Neural progenitor cell (in vitro differentiated cells): ENCODE results near the gene TMBIM6. TPM values are rescaled to one million over a fixed set of nuclear protein-coding genes. Genes with fewer than 3 reads are reported as not detected.

Experiments used
- DNase-seq: peaks from one replicate; pipeline ENCODE4 v3.0.0-alpha.2; 2016; ENCODE audit warnings: low spot score
- H2AFZ ChIP-seq: fragments of 200-600 bp; sonication (generic); replicated peaks from 2 replicates; pipeline ENCODE4 v1.6.1; 2016; ENCODE audit warnings: antibody characterized with exemption
- H3F3A ChIP-seq: fragments of 200-600 bp; sonication (generic); 2 replicates; pipeline ENCODE4 v1.6.1; 2016; ENCODE audit warnings: antibody characterized with exemption, low read depth
- H3K27ac ChIP-seq: fragments of 200-600 bp; sonication (generic); 2 replicates; pipeline ENCODE4 v1.5.1; 2016; ENCODE audit warnings: mild to moderate bottlenecking
- H3K27me3 ChIP-seq: fragments of 200-600 bp; sonication (generic); 2 replicates; pipeline ENCODE4 v1.6.1; 2016; ENCODE audit warnings: mild to moderate bottlenecking, moderate library complexity
- H3K36me3 ChIP-seq: fragments of 200-600 bp; sonication (generic); 2 replicates; pipeline ENCODE4 v1.5.1; 2016
- H3K4me1 ChIP-seq: fragments of 200-600 bp; sonication (generic); 2 replicates; pipeline ENCODE4 v1.6.1; 2016; ENCODE audit warnings: mixed run types
- H3K4me2 ChIP-seq: fragments of 200-600 bp; sonication (generic); 2 replicates; pipeline ENCODE4 v1.6.1; 2016
- H3K4me3 ChIP-seq: fragments of 200-600 bp; sonication (generic); 2 replicates; pipeline ENCODE4 v1.5.1; 2016
- H3K79me2 ChIP-seq: fragments of 200-600 bp; sonication (generic); 2 replicates; pipeline ENCODE4 v1.6.1; 2016; ENCODE audit warnings: low read depth
- H3K9ac ChIP-seq: fragments of 200-600 bp; sonication (generic); 2 replicates; pipeline ENCODE4 v1.6.1; 2016
- H3K9me3 ChIP-seq: fragments of 200-600 bp; sonication (generic); 2 replicates; pipeline ENCODE4 v1.5.1; 2016; ENCODE audit warnings: low read depth
- H4K20me1 ChIP-seq: fragments of 200-600 bp; sonication (generic); 2 replicates; pipeline ENCODE4 v1.6.1; 2016; ENCODE audit warnings: low read depth
- H3K27ac Mint-ChIP-seq: 3 replicates; pipeline ENCODE4 v1.8.0; 2021; ENCODE audit warnings: mixed read lengths
- H3K27me3 Mint-ChIP-seq: 2 replicates; pipeline ENCODE4 v1.8.0; 2022; ENCODE audit warnings: low read depth, mild to moderate bottlenecking, inconsistent platforms, moderate library complexity, mixed read lengths; ENCODE audit not compliant: insufficient read depth
- H3K36me3 Mint-ChIP-seq: 3 replicates; pipeline ENCODE4 v1.8.0; 2021; ENCODE audit warnings: mixed read lengths
- H3K4me1 Mint-ChIP-seq: 3 replicates; pipeline ENCODE4 v1.8.0; 2021; ENCODE audit warnings: mixed read lengths
- H3K4me3 Mint-ChIP-seq: 3 replicates; pipeline ENCODE4 v1.8.0; 2021; ENCODE audit warnings: mild to moderate bottlenecking, moderate library complexity, mixed read lengths
- H3K9me3 Mint-ChIP-seq: 3 replicates; pipeline ENCODE4 v1.8.0; 2020; ENCODE audit warnings: mixed read lengths
- CTCF ChIP-seq: fragments of 200-600 bp; sonication (generic); IDR thresholded peaks from 2 replicates; pipeline ENCODE4 v1.5.1; 2017; ENCODE audit warnings: antibody characterized with exemption, mild to moderate bottlenecking
- EZH2 ChIP-seq: fragments of 200-600 bp; sonication (generic); IDR thresholded peaks from 2 replicates; pipeline ENCODE4 v1.6.1; 2017; ENCODE audit warnings: antibody characterized with exemption, mild to moderate bottlenecking, moderate library complexity
- EZH2phosphoT487 ChIP-seq: fragments of 200-600 bp; sonication (generic); IDR thresholded peaks from 2 replicates; pipeline ENCODE4 v1.6.1; 2017; ENCODE audit warnings: antibody characterized with exemption
- total RNA-seq: library from RNA; depleted of rRNA; stranded (reverse); fragments of >200 nt; gene quantifications from 2 replicates; pipeline ENCODE4 v1.2.3, GENCODE V29; 2015; ENCODE audit warnings: low replicate concordance

Gene TMBIM6
- total RNA-seq, 1 donor from 2014 or later: 256 TPM

GRCh38 chr12:49801141-49802063 lies 60.0 kb downstream of the TMBIM6 start:
- H3K27ac ChIP-seq: no peak overlapping the region
- peaks cover 28% of the 10 kb centered on the region for H3K36me3 Mint-ChIP-seq
- TF ChIP-seq CTCF (no peak), EZH2 (no peak), EZH2phosphoT487 (no peak)
- peaks cover 4% of the 10 kb centered on the region for H4K20me1 ChIP-seq
- H3K27me3 ChIP-seq: no peaks in the 10 kb centered on the region
- H3K9me3 ChIP-seq: no peaks in the 10 kb centered on the region
- no peak overlapping the region for H3K4me3 Mint-ChIP-seq
- no peak for DNase-seq
- peaks cover 5% of the 10 kb centered on the region for H3K4me1 Mint-ChIP-seq
- H3K9ac ChIP-seq: no peak overlapping the region
- H3K79me2 ChIP-seq: no peaks in the 10 kb centered on the region
- H3K27me3 Mint-ChIP-seq: peaks cover 12% of the 10 kb centered on the region
- H3F3A ChIP-seq: no peaks in the 10 kb centered on the region
- no peak overlapping the region for H3K4me2 ChIP-seq
- no peaks in the 10 kb centered on the region for H3K9me3 Mint-ChIP-seq
- no peaks in the 10 kb centered on the region for H3K36me3 ChIP-seq
- no peak overlapping the region for H2AFZ ChIP-seq
- no peak overlapping the region for H3K27ac Mint-ChIP-seq
- H3K4me3 ChIP-seq: no peak overlapping the region
- peaks cover 3% of the 10 kb centered on the region for H3K4me1 ChIP-seq

GRCh38 chr12:49803693-49804450 lies 62.5 kb downstream of the TMBIM6 start:
- Mint-ChIP-seq H3K9me3 (no peaks in the 10 kb centered on the region), H3K4me3 (no peak overlapping the region), H3K36me3 (peaks cover 28% of the 10 kb centered on the region), H3K27me3 (peaks cover 12% of the 10 kb centered on the region), H3K27ac (no peak overlapping the region), H3K4me1 (peaks cover 29% of the 10 kb centered on the region)
- Histone ChIP-seq H3K9me3 (no peaks in the 10 kb centered on the region), H3K4me3 (no peak overlapping the region), H3K4me1 (peaks cover 22% of the 10 kb centered on the region), H3K9ac (no peak overlapping the region), H4K20me1 (peaks cover 4% of the 10 kb centered on the region), H3K4me2 (no peak overlapping the region), H3F3A (peaks cover 15% of the 10 kb centered on the region), H3K36me3 (no peaks in the 10 kb centered on the region), H3K27me3 (no peaks in the 10 kb centered on the region), H2AFZ (no peak overlapping the region), H3K27ac (no peak overlapping the region), H3K79me2 (peaks cover 20% of the 10 kb centered on the region)
- DNase-seq: no peak
- no peak for TF ChIP-seq EZH2
- TF ChIP-seq CTCF: no peak

- Histone ChIP-seq H3K9me3 (no peaks in the 10 kb centered on the region), H3K27me3 (no peaks in the 10 kb centered on the region), H3K4me1 (peaks cover 31% of the 10 kb centered on the region), H3F3A (peaks cover 24% of the 10 kb centered on the region), H3K4me3 (no peak overlapping the region), H3K4me2 (no peak overlapping the region), H3K27ac (no peak overlapping the region), H3K36me3 (no peaks in the 10 kb centered on the region), H4K20me1 (no peaks in the 10 kb centered on the region), H2AFZ (no peak overlapping the region), H3K79me2 (peaks cover 20% of the 10 kb centered on the region), H3K9ac (no peak overlapping the region)
- H3K36me3 Mint-ChIP-seq: peaks cover 22% of the 10 kb centered on the region
- H3K9me3 Mint-ChIP-seq: no peaks in the 10 kb centered on the region
- H3K4me3 Mint-ChIP-seq: no peak overlapping the region
- no peak for TF ChIP-seq EZH2phosphoT487
- TF ChIP-seq EZH2: no peak
- TF ChIP-seq CTCF: no peak
- peak overlapping the region; percentile 42 for H3K27ac Mint-ChIP-seq
- peaks cover 38% of the 10 kb centered on the region for H3K4me1 Mint-ChIP-seq
- no peak for DNase-seq
- H3K27me3 Mint-ChIP-seq: peaks cover 10% of the 10 kb centered on the region
These were observed 63.5 kb downstream of the TMBIM6 start for GRCh38 chr12:49804821-49805220.
